Measurements from ENCODE around the gene SYNGR3. TPM values are rescaled to one million over a fixed set of nuclear protein-coding genes. Genes with fewer than 3 reads are reported as not detected.
A peak's percentile ranks its signal among the peaks of the same experiment; 100 is the strongest.

Gene SYNGR3
- total and polyA plus RNA-seq, 12 donors, result 0.54 to 10.9 (median 2.8) TPM; not detected in 2

DNA sequence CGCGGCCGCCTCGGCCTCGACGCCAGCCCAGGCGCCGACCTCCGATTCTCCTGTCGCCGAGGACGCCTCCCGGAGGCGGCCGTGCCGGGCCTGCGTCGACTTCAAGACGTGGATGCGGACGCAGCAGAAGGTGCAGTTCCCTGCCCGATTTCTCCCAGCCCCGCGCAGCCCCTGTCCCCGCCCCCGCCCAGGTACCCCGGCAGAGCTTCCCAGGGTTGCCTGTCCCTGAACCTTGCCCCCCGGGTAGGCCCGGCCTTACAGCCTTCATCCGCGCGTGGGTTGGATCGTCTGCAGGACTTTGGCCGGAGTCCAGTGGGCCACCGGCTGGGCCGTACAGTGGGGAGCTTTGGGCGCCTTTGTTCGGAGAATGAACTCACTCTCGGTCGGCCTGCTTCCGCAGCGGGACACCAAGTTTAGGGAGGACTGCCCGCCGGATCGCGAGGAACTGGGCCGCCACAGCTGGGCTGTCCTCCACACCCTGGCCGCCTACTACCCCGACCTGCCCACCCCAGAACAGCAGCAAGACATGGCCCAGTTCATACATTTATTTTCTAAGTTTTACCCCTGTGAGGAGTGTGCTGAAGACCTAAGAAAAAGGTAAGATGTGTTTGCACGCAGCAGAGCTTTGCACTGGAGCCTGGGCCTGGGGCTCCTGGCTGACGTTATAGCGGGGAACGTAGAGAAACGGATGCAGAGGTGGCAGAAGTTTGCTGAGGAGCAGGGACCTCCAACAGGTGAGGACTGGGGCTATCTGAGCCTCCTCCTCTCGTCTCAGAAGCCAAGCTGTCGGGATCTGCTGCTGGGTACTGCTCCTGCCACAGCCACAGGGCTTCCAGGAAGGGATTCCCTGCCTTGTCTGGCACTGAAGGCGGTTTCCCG is 5.2 kb upstream of the SYNGR3 start:
- Histone ChIP-seq H3K36me3 (replicated peaks in 1 of 2) (peaks cover 0 to 19% of the 10 kb centered on the region in 2 donors), H3K27ac (peak overlapping the region in 3 of 5 donors; percentile 49 to 74 (median 71)), H3K27me3 (peaks cover 25% of the 10 kb centered on the region), H3K4me1 (replicated peaks in 1 of 2) (peaks cover 0 to 18% of the 10 kb centered on the region in 2 donors), H3K4me3 (peak overlapping the region in 3 of 4 donors; percentile 32 to 74 (median 57)), H3K9me3 (replicated peaks in 1 of 3) (no peaks in the 10 kb centered on the region)
- DNase-seq, result peak in 2 of 7 donors; percentile 37 to 57
- intact Hi-C loops (cut with DNase I), result no loop called here
- 15 to 66% (median 23%) methylated on average over 10 to 58 of the region's 58 CpGs for WGBS, 4 donors
- TF ChIP-seq CTCF (IDR thresholded peaks at IDR 0.05) (no peak), POLR2A (IDR thresholded peaks at IDR 0.05) (no peak)

GRCh38 chr16:1985466-1986150 is 4.2 kb upstream of the SYNGR3 start:
- intact Hi-C loops (cut with DNase I), result no loop called here
- Histone ChIP-seq H3K4me3 (no peak overlapping the region), H3K27me3 (peaks cover 22% of the 10 kb centered on the region), H3K27ac (no peak overlapping the region), H3K4me1 (replicated peaks in 1 of 2) (peaks cover 0 to 21% of the 10 kb centered on the region in 2 donors), H3K9me3 (replicated peaks in 1 of 3) (no peaks in the 10 kb centered on the region), H3K36me3 (replicated peaks in 1 of 2) (peaks cover 0 to 19% of the 10 kb centered on the region in 2 donors)
- no peak for TF ChIP-seq CTCF (IDR thresholded peaks at IDR 0.05)
- 90 to 96% (median 92%) methylated on average over 10 to 14 of the region's 14 CpGs for WGBS, 4 donors
- DNase-seq, result no peak

DNA sequence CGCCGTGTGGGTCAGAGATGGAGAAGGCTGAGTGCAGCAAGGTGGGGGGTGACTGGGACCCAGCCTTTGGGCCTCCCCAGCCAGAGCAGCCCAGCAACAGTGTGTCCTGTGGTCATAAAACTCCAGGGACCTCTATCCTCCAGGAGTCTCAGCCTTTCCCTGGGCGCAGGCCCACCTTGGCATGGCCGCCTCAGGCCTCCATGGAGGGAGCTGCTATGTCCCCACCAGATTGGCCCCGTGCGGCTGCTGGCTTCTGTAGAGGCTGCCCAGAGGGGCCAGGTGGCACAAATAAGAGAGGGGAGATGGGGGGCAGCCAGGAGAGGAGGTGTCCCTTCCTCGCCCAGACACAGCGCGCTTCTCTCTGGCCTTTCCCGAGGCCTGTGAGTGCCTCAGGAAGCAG is 2.6 kb upstream of the SYNGR3 start:
- no peaks in the 10 kb centered on the region for H3K9me3 ChIP-seq (replicated peaks in 1 of 3)
- peaks cover 4 to 35% of the 10 kb centered on the region in 2 donors for H3K4me1 ChIP-seq (replicated peaks in 1 of 2)
- H3K27me3 ChIP-seq, result peaks cover 22% of the 10 kb centered on the region
- no peak for TF ChIP-seq CTCF (IDR thresholded peaks at IDR 0.05)
- TF ChIP-seq POLR2A (IDR thresholded peaks at IDR 0.05), result no peak
- no peak overlapping the region for H3K4me3 ChIP-seq
- no peak overlapping the region for H3K27ac ChIP-seq
- intact Hi-C loops (cut with DNase I), result no loop called here
- peaks cover 0 to 19% of the 10 kb centered on the region in 2 donors for H3K36me3 ChIP-seq (replicated peaks in 1 of 2)
- WGBS, 4 donors, result 91 to 96% (median 93%) methylated on average over 5 to 10 of the region's 10 CpGs
- no peak for DNase-seq

DNA sequence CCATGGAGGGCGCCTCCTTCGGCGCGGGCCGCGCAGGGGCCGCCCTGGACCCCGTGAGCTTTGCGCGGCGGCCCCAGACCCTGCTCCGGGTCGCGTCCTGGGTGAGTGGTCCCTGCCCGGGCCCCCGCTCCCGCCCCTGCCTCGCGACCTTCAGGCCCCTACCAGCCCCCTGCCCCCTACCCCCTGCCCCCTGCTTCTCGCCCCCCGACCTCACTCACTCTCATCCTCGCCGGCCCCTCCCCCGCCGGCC is 256 bp downstream of the SYNGR3 start:
- no peak for DNase-seq
- peaks cover 0 to 19% of the 10 kb centered on the region in 2 donors for H3K36me3 ChIP-seq (replicated peaks in 1 of 2)
- no peak overlapping the region for H3K4me3 ChIP-seq
- 0 to 1% methylated on average over 12 to 25 of the region's 25 CpGs; no CpG with 5 or more reads in 2 of the 4 donors for WGBS, 4 donors
- peaks cover 4 to 25% of the 10 kb centered on the region in 2 donors for H3K4me1 ChIP-seq (replicated peaks in 1 of 2)
- intact Hi-C loops (cut with DNase I), result no loop called here
- H3K27ac ChIP-seq, result no peak overlapping the region
- no peak for TF ChIP-seq POLR2A (IDR thresholded peaks at IDR 0.05)
- no peak for TF ChIP-seq CTCF (IDR thresholded peaks at IDR 0.05)
- no peaks in the 10 kb centered on the region for H3K9me3 ChIP-seq (replicated peaks in 1 of 3)
- H3K27me3 ChIP-seq, result peaks cover 22% of the 10 kb centered on the region

Measured in adrenal gland (tissue), 12 donors.